SU-DHL-6 (cell line): Measurements from ENCODE around the gene IL3.

ENCODE experiments used
- H2AFZ ChIP-seq: fragments of 200-600 bp; sonication (generic); 2 replicates; pipeline ENCODE4 v1.6.1; 2014; ENCODE audit warnings: low read depth, mild to moderate bottlenecking, moderate library complexity, mixed read lengths, antibody characterized with exemption, low read length; ENCODE audit not compliant: severe bottlenecking
- H3F3A ChIP-seq: fragments of 200-600 bp; shearing (Covaris generic); 2 replicates; pipeline ENCODE4 v1.6.0; 2016; ENCODE audit warnings: antibody characterized with exemption, mild to moderate bottlenecking; ENCODE audit not compliant: insufficient read depth
- H3K27ac ChIP-seq: fragments of 200-600 bp; sonication (generic); 2 replicates; pipeline ENCODE4 v1.5.1; 2016; ENCODE audit warnings: low read depth, mild to moderate bottlenecking, low read length, moderate library complexity, mixed read lengths
- H3K27me3 ChIP-seq: fragments of 200-600 bp; sonication (generic), shearing (Covaris generic); 2 replicates; pipeline ENCODE4 v1.6.0; 2014; ENCODE audit warnings: mild to moderate bottlenecking, low read length
- H3K36me3 ChIP-seq: fragments of 200-600 bp; sonication (generic); 2 replicates; pipeline ENCODE4 v1.6.1; 2014; ENCODE audit warnings: mild to moderate bottlenecking, low read length, mixed read lengths
- H3K4me2 ChIP-seq: fragments of 300-600, 200-600 bp; shearing (Covaris generic), sonication (generic); 2 replicates; pipeline ENCODE4 v1.6.0; 2014; ENCODE audit warnings: low read length, low read depth, mild to moderate bottlenecking; ENCODE audit not compliant: poor library complexity, severe bottlenecking
- H3K4me3 ChIP-seq: fragments of 200-600 bp; sonication (generic); 2 replicates; pipeline ENCODE4 v1.5.1; 2014; ENCODE audit warnings: antibody characterized with exemption, low read length, mild to moderate bottlenecking, mixed read lengths; ENCODE audit not compliant: insufficient read depth, poor library complexity, severe bottlenecking
- H3K79me2 ChIP-seq: fragments of 200-600 bp; sonication (generic); 2 replicates; pipeline ENCODE4 v1.6.1; 2014; ENCODE audit warnings: mild to moderate bottlenecking, low read length, moderate library complexity; ENCODE audit not compliant: insufficient read depth
- H3K9ac ChIP-seq: fragments of 200-600 bp; sonication (generic); 2 replicates; pipeline ENCODE4 v1.7.0; 2014; ENCODE audit warnings: mild to moderate bottlenecking, low read length
- H3K9me2 ChIP-seq: fragments of 200-600 bp; sonication (generic); replicated peaks from 2 replicates; pipeline ENCODE4 v1.6.1; 2014; ENCODE audit warnings: low read length; ENCODE audit not compliant: insufficient read depth
- H3K9me3 ChIP-seq: fragments of 200-600 bp; sonication (generic); 2 replicates; pipeline ENCODE4 v1.6.1; 2014; ENCODE audit warnings: low read length, mixed read lengths; ENCODE audit not compliant: insufficient read depth
- H4K20me1 ChIP-seq: fragments of 200-600 bp; sonication (generic); 2 replicates; pipeline ENCODE4 v1.6.1; 2014; ENCODE audit warnings: low read depth, mild to moderate bottlenecking, antibody characterized with exemption, low read length, moderate library complexity, mixed read lengths
- CTCF ChIP-seq: fragments of 200-600 bp; sonication (generic); IDR thresholded peaks from one replicate; pipeline ENCODE4 v1.5.1; 2017; ENCODE audit warnings: antibody characterized with exemption, mild to moderate bottlenecking, low read length, moderate library complexity; ENCODE audit not compliant: insufficient read depth, poor library complexity, severe bottlenecking
- EZH2phosphoT487 ChIP-seq: fragments of 200-600 bp; sonication (generic), shearing (Covaris generic); conservative IDR thresholded peaks from 2 replicates; pipeline ENCODE4 v1.6.1; 2018; ENCODE audit warnings: mild to moderate bottlenecking, antibody characterized with exemption, low read length, moderate library complexity, mixed read lengths

Gene IL3

GRCh38 chr5:132054031-132054696, 6.3 kb upstream of the IL3 start:
- H2AFZ ChIP-seq = no peak overlapping the region
- H3K79me2 ChIP-seq = no peaks in the 10 kb centered on the region
- H3K27ac ChIP-seq = no peak overlapping the region
- no peaks in the 10 kb centered on the region for H3K9me2 ChIP-seq
- H3K36me3 ChIP-seq = no peaks in the 10 kb centered on the region
- no peaks in the 10 kb centered on the region for H3K27me3 ChIP-seq
- H3K9ac ChIP-seq = no peak overlapping the region
- H4K20me1 ChIP-seq = no peaks in the 10 kb centered on the region
- no peak overlapping the region for H3K4me2 ChIP-seq
- H3F3A ChIP-seq = no peaks in the 10 kb centered on the region
- no peak overlapping the region for H3K4me3 ChIP-seq
- H3K9me3 ChIP-seq = no peaks in the 10 kb centered on the region
- TF ChIP-seq CTCF (no peak), EZH2phosphoT487 (no peak)

GRCh38 chr5:132054697-132055440, 5.6 kb upstream of the IL3 start:
- Histone ChIP-seq H3F3A (no peaks in the 10 kb centered on the region), H3K27ac (no peak overlapping the region), H3K79me2 (no peaks in the 10 kb centered on the region), H3K4me2 (no peak overlapping the region), H3K9me3 (no peaks in the 10 kb centered on the region), H3K36me3 (no peaks in the 10 kb centered on the region), H2AFZ (no peak overlapping the region), H3K9me2 (no peaks in the 10 kb centered on the region), H4K20me1 (no peaks in the 10 kb centered on the region), H3K27me3 (no peaks in the 10 kb centered on the region), H3K4me3 (no peak overlapping the region), H3K9ac (no peak overlapping the region)
- TF ChIP-seq CTCF = no peak

- TF ChIP-seq CTCF (no peak), EZH2phosphoT487 (no peak)
- Histone ChIP-seq H3K9ac (no peak overlapping the region), H3K79me2 (no peaks in the 10 kb centered on the region), H3K9me2 (no peaks in the 10 kb centered on the region), H4K20me1 (no peaks in the 10 kb centered on the region), H3F3A (no peaks in the 10 kb centered on the region), H3K27ac (no peak overlapping the region), H3K9me3 (no peaks in the 10 kb centered on the region), H3K27me3 (no peaks in the 10 kb centered on the region), H3K4me2 (no peak overlapping the region), H3K4me3 (no peak overlapping the region), H2AFZ (no peak overlapping the region), H3K36me3 (no peaks in the 10 kb centered on the region)
These were observed 5.0 kb upstream of the IL3 start for GRCh38 chr5:132055441-132055807.
